Chondrocyte (in vitro differentiated cells): ENCODE results near the gene CCL4. TPM values are rescaled to one million over a fixed set of nuclear protein-coding genes. Genes with fewer than 3 reads are reported as not detected.
A peak's percentile ranks its signal among the peaks of the same experiment; 100 is the strongest.
"Not testable (repeated sequence)": the region's sequence is repeated elsewhere in the genome, so short reads cannot be mapped to it uniquely, and the experiment has no call there.

Experiments
- DNase-seq: peaks from one replicate; pipeline ENCODE4 v3.0.0; 2021; ENCODE audit warnings: mixed read lengths, low spot score
- H3K27ac Mint-ChIP-seq: one replicate; pipeline ENCODE4 v1.8.0; 2021; ENCODE audit warnings: mild to moderate bottlenecking, moderate library complexity, mixed read lengths; ENCODE audit not compliant: unreplicated experiment
- H3K27me3 Mint-ChIP-seq: 2 replicates; pipeline ENCODE4 v1.8.0; 2021; ENCODE audit warnings: low read depth, mixed read lengths
- H3K36me3 Mint-ChIP-seq: 2 replicates; pipeline ENCODE4 v1.8.0; 2021; ENCODE audit warnings: low read depth, mixed read lengths
- H3K4me1 Mint-ChIP-seq: 2 replicates; pipeline ENCODE4 v1.8.0; 2021; ENCODE audit warnings: low read depth, mild to moderate bottlenecking, mixed read lengths
- H3K4me3 Mint-ChIP-seq: one replicate; pipeline ENCODE4 v1.8.0; 2021; ENCODE audit warnings: mild to moderate bottlenecking, moderate library complexity, mixed read lengths; ENCODE audit not compliant: unreplicated experiment
- H3K9me3 Mint-ChIP-seq: 2 replicates; pipeline ENCODE4 v1.8.0; 2021; ENCODE audit warnings: low read depth, mixed read lengths
- CTCF ChIP-seq: fragments of 200-600 bp; sonication (generic); IDR thresholded peaks from 2 replicates; pipeline ENCODE4 v1.5.0; 2021; ENCODE audit warnings: antibody characterized with exemption, mild to moderate bottlenecking, moderate library complexity
- total RNA-seq: library from RNA; stranded (reverse); gene quantifications from 3 replicates; pipeline ENCODE4 v1.2.1, GENCODE V29; 2021

Gene CCL4
- total RNA-seq, 1 donor from 2014 or later, result not detected

GRCh38 chr17:36071751-36072150, 31.9 kb upstream of the CCL4 start:
- DNase-seq, result no peak
- Mint-ChIP-seq H3K9me3 (peaks cover 2% of the 10 kb centered on the region), H3K36me3 (no peaks in the 10 kb centered on the region)

GRCh38 chr17:36072431-36073121, 31.1 kb upstream of the CCL4 start:
- no peak for DNase-seq
- H3K36me3 Mint-ChIP-seq, result no peaks in the 10 kb centered on the region
- H3K9me3 Mint-ChIP-seq, result peaks cover 5% of the 10 kb centered on the region
- TF ChIP-seq CTCF, result peak; percentile 76
- peaks cover 18% of the 10 kb centered on the region for H3K27me3 Mint-ChIP-seq
- no peaks in the 10 kb centered on the region for H3K4me1 Mint-ChIP-seq
- no peak overlapping the region for H3K4me3 Mint-ChIP-seq
- H3K27ac Mint-ChIP-seq, result no peak overlapping the region

More at GRCh38 chr17:36071751-36072150, 31.9 kb upstream of the CCL4 start:
- no peaks in the 10 kb centered on the region for H3K4me1 Mint-ChIP-seq
- H3K27ac Mint-ChIP-seq, result no peak overlapping the region
- no peak overlapping the region for H3K4me3 Mint-ChIP-seq
- peaks cover 16% of the 10 kb centered on the region for H3K27me3 Mint-ChIP-seq
- TF ChIP-seq CTCF, result no peak

GRCh38 chr17:36074365-36074764, 29.3 kb upstream of the CCL4 start:
- no peak for DNase-seq
- no peak overlapping the region for H3K27ac Mint-ChIP-seq
- H3K4me1 Mint-ChIP-seq, result no peaks in the 10 kb centered on the region
- peaks cover 27% of the 10 kb centered on the region for H3K27me3 Mint-ChIP-seq
- no peak for TF ChIP-seq CTCF
- peaks cover 5% of the 10 kb centered on the region for H3K9me3 Mint-ChIP-seq
- H3K36me3 Mint-ChIP-seq, result no peaks in the 10 kb centered on the region
- H3K4me3 Mint-ChIP-seq, result no peak overlapping the region

- H3K27ac Mint-ChIP-seq, H3K36me3 Mint-ChIP-seq, H3K4me1 Mint-ChIP-seq, H3K9me3 Mint-ChIP-seq, DNase-seq, H3K4me3 Mint-ChIP-seq: not testable (repeated sequence)
- peaks cover 24% of the 10 kb centered on the region for H3K27me3 Mint-ChIP-seq
Observed at GRCh38 chr17:36081681-36082471, 21.8 kb upstream of the CCL4 start.

- DNase-seq, H3K36me3 Mint-ChIP-seq, H3K4me3 Mint-ChIP-seq, H3K27ac Mint-ChIP-seq, H3K9me3 Mint-ChIP-seq, H3K4me1 Mint-ChIP-seq: not testable (repeated sequence)
- peaks cover 23% of the 10 kb centered on the region for H3K27me3 Mint-ChIP-seq
Observed at GRCh38 chr17:36082482-36083120, 21.0 kb upstream of the CCL4 start.

- not testable (repeated sequence) for H3K4me3 Mint-ChIP-seq, H3K36me3 Mint-ChIP-seq, H3K27ac Mint-ChIP-seq, H3K4me1 Mint-ChIP-seq, DNase-seq, H3K9me3 Mint-ChIP-seq
- peaks cover 20% of the 10 kb centered on the region for H3K27me3 Mint-ChIP-seq
Observed at GRCh38 chr17:36083691-36084090, 19.9 kb upstream of the CCL4 start.
